22Rv1 (cell line): ENCODE results near the gene NEU1.

Experiments used
- ZFX ChIP-seq: fragments of 450-650 bp; IDR thresholded peaks from 2 replicates; pipeline ENCODE4 v1.6.1; 2017; ENCODE audit warnings: antibody characterized with exemption, borderline replicate concordance
- TF ChIP-seq, protein P1 (sequence below): fragments of 450-650 bp; IDR thresholded peaks from 2 replicates; pipeline ENCODE4 v1.5.1; 2017; ENCODE audit warnings: mild to moderate bottlenecking

DNA sequence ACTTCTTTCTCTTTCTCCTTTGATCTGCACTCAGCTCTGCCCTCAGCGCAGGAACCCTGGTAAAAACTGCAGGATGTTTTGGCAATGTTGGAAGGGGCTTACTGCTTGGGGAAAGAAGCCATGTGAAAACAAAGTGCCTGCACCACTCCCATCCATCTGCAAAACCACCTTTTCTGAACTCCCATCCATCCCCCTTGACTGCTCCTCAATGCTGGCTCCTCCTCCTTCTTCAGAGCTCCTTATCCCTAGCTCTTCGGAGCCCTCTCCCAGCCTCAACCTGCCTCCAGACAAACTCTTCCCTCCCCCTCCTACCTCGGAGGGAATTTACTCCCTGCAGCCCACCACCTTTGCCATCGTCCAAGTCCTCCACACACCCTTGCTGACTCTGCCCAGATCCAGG lies 43.5 kb upstream of the NEU1 start:
- TF ChIP-seq, protein P1, sequence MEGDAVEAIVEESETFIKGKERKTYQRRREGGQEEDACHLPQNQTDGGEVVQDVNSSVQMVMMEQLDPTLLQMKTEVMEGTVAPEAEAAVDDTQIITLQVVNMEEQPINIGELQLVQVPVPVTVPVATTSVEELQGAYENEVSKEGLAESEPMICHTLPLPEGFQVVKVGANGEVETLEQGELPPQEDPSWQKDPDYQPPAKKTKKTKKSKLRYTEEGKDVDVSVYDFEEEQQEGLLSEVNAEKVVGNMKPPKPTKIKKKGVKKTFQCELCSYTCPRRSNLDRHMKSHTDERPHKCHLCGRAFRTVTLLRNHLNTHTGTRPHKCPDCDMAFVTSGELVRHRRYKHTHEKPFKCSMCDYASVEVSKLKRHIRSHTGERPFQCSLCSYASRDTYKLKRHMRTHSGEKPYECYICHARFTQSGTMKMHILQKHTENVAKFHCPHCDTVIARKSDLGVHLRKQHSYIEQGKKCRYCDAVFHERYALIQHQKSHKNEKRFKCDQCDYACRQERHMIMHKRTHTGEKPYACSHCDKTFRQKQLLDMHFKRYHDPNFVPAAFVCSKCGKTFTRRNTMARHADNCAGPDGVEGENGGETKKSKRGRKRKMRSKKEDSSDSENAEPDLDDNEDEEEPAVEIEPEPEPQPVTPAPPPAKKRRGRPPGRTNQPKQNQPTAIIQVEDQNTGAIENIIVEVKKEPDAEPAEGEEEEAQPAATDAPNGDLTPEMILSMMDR: no peak
- no peak for TF ChIP-seq ZFX
